22Rv1 (cell line): Measurements from ENCODE around the gene ACAP3.

Source experiments
- ZFX ChIP-seq: fragments of 450-650 bp; IDR thresholded peaks from 2 replicates; pipeline ENCODE4 v1.6.1; 2017; ENCODE audit warnings: antibody characterized with exemption, borderline replicate concordance
- TF ChIP-seq, protein P1 (sequence below): fragments of 450-650 bp; IDR thresholded peaks from 2 replicates; pipeline ENCODE4 v1.5.1; 2017; ENCODE audit warnings: mild to moderate bottlenecking

DNA sequence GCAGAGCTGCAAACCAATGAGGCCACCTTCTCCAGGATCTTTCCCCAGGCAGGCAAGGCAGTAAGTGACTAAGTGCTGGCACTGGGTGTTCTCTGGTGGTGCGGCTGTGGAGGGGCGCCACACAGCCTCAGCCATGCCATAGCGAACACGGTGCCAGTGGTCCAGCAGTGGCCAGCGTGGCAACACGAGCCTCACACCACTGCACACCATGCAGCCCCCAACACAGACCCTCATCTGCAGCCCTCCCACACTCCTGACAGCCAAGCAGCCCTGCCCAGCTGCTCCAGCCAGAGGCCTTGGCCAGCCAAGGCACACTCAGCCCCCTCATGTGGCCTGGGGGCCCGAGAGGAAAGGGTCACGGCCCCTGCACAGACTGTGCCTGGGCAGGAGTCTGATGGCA, 13.7 kb upstream of the ACAP3 start:
- TF ChIP-seq, protein P1, sequence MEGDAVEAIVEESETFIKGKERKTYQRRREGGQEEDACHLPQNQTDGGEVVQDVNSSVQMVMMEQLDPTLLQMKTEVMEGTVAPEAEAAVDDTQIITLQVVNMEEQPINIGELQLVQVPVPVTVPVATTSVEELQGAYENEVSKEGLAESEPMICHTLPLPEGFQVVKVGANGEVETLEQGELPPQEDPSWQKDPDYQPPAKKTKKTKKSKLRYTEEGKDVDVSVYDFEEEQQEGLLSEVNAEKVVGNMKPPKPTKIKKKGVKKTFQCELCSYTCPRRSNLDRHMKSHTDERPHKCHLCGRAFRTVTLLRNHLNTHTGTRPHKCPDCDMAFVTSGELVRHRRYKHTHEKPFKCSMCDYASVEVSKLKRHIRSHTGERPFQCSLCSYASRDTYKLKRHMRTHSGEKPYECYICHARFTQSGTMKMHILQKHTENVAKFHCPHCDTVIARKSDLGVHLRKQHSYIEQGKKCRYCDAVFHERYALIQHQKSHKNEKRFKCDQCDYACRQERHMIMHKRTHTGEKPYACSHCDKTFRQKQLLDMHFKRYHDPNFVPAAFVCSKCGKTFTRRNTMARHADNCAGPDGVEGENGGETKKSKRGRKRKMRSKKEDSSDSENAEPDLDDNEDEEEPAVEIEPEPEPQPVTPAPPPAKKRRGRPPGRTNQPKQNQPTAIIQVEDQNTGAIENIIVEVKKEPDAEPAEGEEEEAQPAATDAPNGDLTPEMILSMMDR: no peak
- TF ChIP-seq ZFX: no peak
